K562 (cell line): ENCODE measurements around the gene PARD3B. TPM values are rescaled to one million over a fixed set of nuclear protein-coding genes. Genes with fewer than 3 reads are reported as not detected.
A peak's percentile ranks its signal among the peaks of the same experiment; 100 is the strongest.

Source experiments
- ATAC-seq: fragments of 200-7000 bp; cut with Tn5 transposase; 3 replicates; pipeline ENCODE4 v1.9.1; 2020; ENCODE audit warnings: moderate library complexity
- BruUV-seq: library from RNA; stranded (reverse); fragments of 400-500 nt; replicated peaks from 2 replicates; lab custom pipeline; 2021; lab: Mats Ljungman, UMichigan
- CTCF ChIA-PET: fragments of 300-600 bp; formaldehyde crosslinking; extraction: SDS; loops from one replicate; lab custom pipeline; 2021; ENCODE audit warnings: low intra/inter-chr PET ratio; lab: Yijun Ruan, JAX
- POLR2A ChIA-PET: fragments of 300-600, 350-650 bp; sonication (Branson Sonifier 250); formaldehyde crosslinking; extraction: SDS; loops from one replicate; lab custom pipeline; 2021; ENCODE audit warnings: antibody characterized with exemption, inconsistent platforms; lab: Yijun Ruan, JAX
- DNase-seq, 4 experiments: peaks; one replicate each; pipeline versions ENCODE4 v3.0.0 to v3.0.0-alpha.2; 2011 to 2018; ENCODE audit warnings: low spot score in 3 of 4, mixed read lengths in 3 of 4; ENCODE audit errors: extremely low read depth in 1 of 4
- FAIRE-seq: peaks from 2 replicates; lab custom pipeline; 2011; peaks lifted over from hg19 to GRCh38; lab: Jason Lieb, UNC
- H2AFZ ChIP-seq: 2 replicates; pipeline ENCODE4 v1.6.0; 2011; ENCODE audit warnings: low read depth, low read length, control low read depth, inconsistent platforms
- H3K27ac ChIP-seq: fragments of 200-600 bp; 3 replicates; pipeline ENCODE4 v1.8.0; 2011; ENCODE audit warnings: low read depth, mild to moderate bottlenecking, control low read depth, inconsistent platforms, low read length, moderate library complexity, mixed read lengths; ENCODE audit errors: extremely low read depth
- H3K27me3 ChIP-seq, 2 experiments: fragments of 300-600 bp in 1 of 2; 2 replicates in 1 of 2; 3 replicates in 1 of 2; pipeline versions ENCODE4 v1.6.0 to v1.8.0; 2011; ENCODE audit warnings: inconsistent platforms in 2 of 2, low read length in 2 of 2, mild to moderate bottlenecking in 1 of 2, mixed read lengths in 1 of 2, moderate library complexity in 1 of 2; ENCODE audit not compliant: control insufficient read depth in 2 of 2, insufficient read depth in 2 of 2
- H3K36me3 ChIP-seq: fragments of 300-600 bp; 3 replicates; pipeline ENCODE4 v1.8.0; 2011; ENCODE audit warnings: mild to moderate bottlenecking, low read length, inconsistent platforms; ENCODE audit not compliant: control insufficient read depth, insufficient read depth
- H3K4me1 ChIP-seq, 2 experiments: fragments of 200-600 bp in 1 of 2; replicated peaks in 1 of 2; 2 replicates in 1 of 2; 3 replicates in 1 of 2; pipeline versions ENCODE4 v1.5.1 to v1.8.0; 2011; ENCODE audit warnings: inconsistent platforms in 2 of 2, low read length in 2 of 2, mild to moderate bottlenecking in 1 of 2, mixed read lengths in 1 of 2, moderate library complexity in 1 of 2; ENCODE audit not compliant: control insufficient read depth in 2 of 2, insufficient read depth in 2 of 2
- H3K4me2 ChIP-seq: 2 replicates; pipeline ENCODE4 v1.6.1; 2011; ENCODE audit warnings: low read length, control low read depth, inconsistent platforms, mixed read lengths; ENCODE audit not compliant: insufficient read depth
- H3K4me3 ChIP-seq: fragments of 200-600 bp; sonication (generic), shearing (Covaris generic); 2 replicates; pipeline ENCODE4 v1.5.1; 2016; ENCODE audit warnings: control low read depth, inconsistent platforms
- H3K79me2 ChIP-seq: fragments of 200-600 bp; 3 replicates; pipeline ENCODE4 v1.8.0; 2011; ENCODE audit warnings: low read length, inconsistent platforms; ENCODE audit not compliant: control insufficient read depth, insufficient read depth
- H3K9ac ChIP-seq, 2 experiments: 2 replicates each; pipeline versions ENCODE4 v1.6.0 to v1.6.1; 2011; ENCODE audit warnings: low read depth in 2 of 2, low read length in 2 of 2, control low read depth in 1 of 2, inconsistent platforms in 1 of 2, mild to moderate bottlenecking in 1 of 2, mixed read lengths in 1 of 2; ENCODE audit not compliant: insufficient read depth in 1 of 2
- H3K9me1 ChIP-seq: one replicate; pipeline ENCODE4 v1.6.0; 2011; ENCODE audit warnings: inconsistent platforms, mild to moderate bottlenecking, low read length, moderate library complexity; ENCODE audit not compliant: control insufficient read depth, insufficient read depth
- H3K9me3 ChIP-seq: replicated peaks from 2 replicates; pipeline ENCODE4 v1.5.1; 2011; ENCODE audit warnings: low read depth, low read length, inconsistent platforms; ENCODE audit not compliant: control insufficient read depth, insufficient read depth
- H4K20me1 ChIP-seq: replicated peaks from 2 replicates; pipeline ENCODE4 v1.6.1; 2011; ENCODE audit warnings: low read length, inconsistent platforms, mixed read lengths; ENCODE audit not compliant: control insufficient read depth, insufficient read depth
- ARID1B ChIP-seq: fragments of 450-650 bp; IDR thresholded peaks from 2 replicates; pipeline ENCODE4 v1.6.1; 2016; ENCODE audit warnings: antibody characterized with exemption, mild to moderate bottlenecking, inconsistent platforms
- ATF1 ChIP-seq, 2 experiments: fragments of 450-650 bp in 1 of 2; IDR thresholded peaks; 2 replicates each; pipeline ENCODE4 v1.6.1; 2016; ENCODE audit warnings: missing compliant biosample characterization in 1 of 2, missing genetic modification characterization in 1 of 2
- ATF3 ChIP-seq, 2 experiments: fragments of 450-650 bp in 1 of 2; sonication (generic) in 1 of 2; formaldehyde crosslinking in 1 of 2; IDR thresholded peaks in 1 of 2; conservative IDR thresholded peaks in 1 of 2; 2 replicates each; pipeline versions ENCODE4 v1.6.1 to v1.8.1; 2016 to 2023; ENCODE audit warnings: mild to moderate bottlenecking in 2 of 2, moderate library complexity in 2 of 2, inconsistent platforms in 1 of 2, missing genetic modification reagents in 1 of 2
- CREM ChIP-seq: IDR thresholded peaks from 2 replicates; pipeline ENCODE4 v1.6.1; 2014; ENCODE audit warnings: antibody characterized with exemption, low read depth
- EP300 ChIP-seq: IDR thresholded peaks from 2 replicates; pipeline ENCODE4 v1.6.1; 2012; ENCODE audit warnings: low read length, improper control_type of control experiment
- FOSL1 ChIP-seq: fragments of 200-800 bp; sonication (Bioruptor generic); conservative IDR thresholded peaks from 2 replicates; pipeline ENCODE4 v1.6.1; 2016; ENCODE audit warnings: missing genetic modification characterization, missing compliant biosample characterization
- FOXJ2 ChIP-seq: fragments of 200-800 bp; sonication (Bioruptor generic); IDR thresholded peaks from 2 replicates; pipeline ENCODE4 v1.6.1; 2016; ENCODE audit warnings: missing genetic modification characterization, missing compliant biosample characterization
- JUND ChIP-seq, 2 experiments: IDR thresholded peaks; 2 replicates in 1 of 2; 3 replicates in 1 of 2; pipeline ENCODE4 v1.6.1; 2011; ENCODE audit warnings: borderline replicate concordance in 2 of 2, low read depth in 2 of 2, low read length in 2 of 2, improper control_type of control experiment in 1 of 2, missing biosample characterization in 1 of 2, missing genetic modification characterization in 1 of 2, missing genetic modification reagents in 1 of 2
- XRCC4 ChIP-seq: IDR thresholded peaks from one replicate; pipeline ENCODE4 v1.6.1; 2011; ENCODE audit not compliant: insufficient read depth, insufficient read length; ENCODE audit errors: extremely low read depth
- ZBTB12 ChIP-seq: fragments of 250-450 bp; sonication (Bioruptor Pico); IDR thresholded peaks from 2 replicates; pipeline ENCODE4 v1.4.0; 2020
- ZBTB5 ChIP-seq: fragments of 450-650 bp; IDR thresholded peaks from 2 replicates; pipeline ENCODE4 v1.6.1; 2017; ENCODE audit warnings: antibody characterized with exemption
- ZNF175 ChIP-seq: fragments of 200-800 bp; sonication (Bioruptor generic); IDR thresholded peaks from 2 replicates; pipeline ENCODE4 v1.6.1; 2016; ENCODE audit warnings: low read depth, mild to moderate bottlenecking, missing genetic modification characterization, missing compliant biosample characterization
- WGBS: fragments of 100-300 bp; shearing (Covaris generic); methylation state at CpG from one replicate; pipeline ENCODE4 v1.1.6; 2016; ENCODE audit warnings: low coverage, mixed read lengths; ENCODE audit not compliant: insufficient coverage; ENCODE audit errors: missing lambda C conversion rate; 5-methylcytosine and 5-hydroxymethylcytosine counted together
- in situ Hi-C: fragments of 300-500 bp; cut with MboI; formaldehyde crosslinking; loops from 4 replicates; pipeline ENCODE4 v1.15.0; 2018; ENCODE audit warnings: inconsistent platforms, mixed read lengths
- intact Hi-C: fragments of 100-400 bp; cut with micrococcal nuclease; formaldehyde crosslinking; loops from 2 replicates; pipeline ENCODE4 v1.14.2; 2022
- polyA plus RNA-seq, 8 experiments: library from polyadenylated mRNA; depleted of rRNA in 4 of 8; stranded (reverse) in 5 of 8; unstranded in 3 of 8; fragments of >200 nt; fragmentation: Nextera tagmentation in 2 of 8; fragmentation: Illumina TruSeq in 1 of 8; extraction: Ambion mirVana in 2 of 8; extraction: Trizol in 1 of 8; gene quantifications; 2 replicates each; pipeline versions ENCODE4 v1.2.1 to v1.2.3, GENCODE V29; 2011 to 2014; ENCODE audit warnings: inconsistent platforms in 1 of 8, missing spikeins in 1 of 8
- total RNA-seq, 7 experiments: library from RNA; depleted of rRNA in 6 of 7; stranded (reverse); fragments of >200 nt in 6 of 7; fragmentation: Illumina TruSeq in 2 of 7; extraction: Trizol in 2 of 7; gene quantifications; 2 replicates each; pipeline versions ENCODE4 v1.2.1 to v1.2.3, GENCODE V29; 2011 to 2021; ENCODE audit warnings: low replicate concordance in 1 of 7

The PARD3B gene
- total and polyA plus RNA-seq, 9 of the 15 experiments (the other 6 are each of a cell fraction or from before 2014, with no cell fraction given) = 0.15 to 3.0 (median 1.1) TPM

- no peak overlapping the region for H3K4me2 ChIP-seq
- H3K9ac ChIP-seq = no peak overlapping the region
- H3K27ac ChIP-seq = no peak overlapping the region
- ChIA-PET CTCF (interaction anchor here (0.5 kb wide), 1 partner anchor 258 kb away, joined by 7 read pairs; no protein-coding TSS in a partner anchor), POLR2A (no interaction called here)
- no peaks in the 10 kb centered on the region for H3K36me3 ChIP-seq
- no peaks in the 10 kb centered on the region; a peak in 1 of 5 replicates for H3K4me1 ChIP-seq
- H4K20me1 ChIP-seq = no peaks in the 10 kb centered on the region
- H3K9me3 ChIP-seq = no peaks in the 10 kb centered on the region
- no peak overlapping the region for H3K4me3 ChIP-seq
- in situ Hi-C loops (no loop called here), intact Hi-C loops (no loop called here)
- ATAC-seq (no peak), DNase-seq (no peak), FAIRE-seq (no peak)
- no peaks in the 10 kb centered on the region for H3K9me1 ChIP-seq
- 0% methylated on average over 2 of the region's 2 CpGs for WGBS
- H2AFZ ChIP-seq = no peak overlapping the region
- H3K27me3 ChIP-seq = no peaks in the 10 kb centered on the region
- TF ChIP-seq ZBTB5 = no peak
- TF ChIP-seq CREM = peak; percentile 67
- TF ChIP-seq ATF1 (CRISPR knock-in tag; IDR thresholded peaks at IDR 0.05) = no peak
- peak; percentile 53 for TF ChIP-seq ATF1 (tag; IDR thresholded peaks at IDR 0.05)
- TF ChIP-seq ZNF175 (CRISPR knock-in tag) = peak; percentile 51; the same call in 1 of the 2 replicates
- peak; percentile 40; the same call in 1 of the 2 replicates for TF ChIP-seq ATF3 (IDR thresholded peaks at IDR 0.05)
- no peak for TF ChIP-seq ATF3 (CRISPR knock-in tag; conservative IDR thresholded peaks at IDR 0.05)
- TF ChIP-seq FOSL1 = peak; percentile 71
- no peak for TF ChIP-seq XRCC4
- peak; percentile 76 for TF ChIP-seq ZBTB12 (CRISPR knock-in tag)
- TF ChIP-seq EP300 = peak; percentile 40; the same call in 1 of the 2 replicates
- peak; percentile 8; the same call in 1 of the 2 replicates for TF ChIP-seq ARID1B
- peak; percentile 55; the same call in 1 of the 2 replicates for TF ChIP-seq JUND (IDR thresholded peaks at IDR 0.05; ENCODE audit: borderline replicate concordance, low read depth, low read length)
- TF ChIP-seq JUND (tag; IDR thresholded peaks at IDR 0.05; ENCODE audit: borderline replicate concordance, low read depth, low read length) = peak; percentile 43; the same call in 1 of the 3 replicates
- no peak for TF ChIP-seq FOXJ2 (tag)
- no TSS peak for BruUV-seq
- H3K79me2 ChIP-seq = no peaks in the 10 kb centered on the region
These were observed 41.4 kb upstream of the PARD3B start for GRCh38 chr2:204503869-204504268.
